SHP77 treated with DMSO at 0.1 percent for 48 hours (cell line): ENCODE data around the gene GRIK4.

Source experiments
- DNase-seq: peaks from one replicate; lab custom pipeline; 2025; lab: John Stamatoyannopoulos, UW

GRIK4 gene

GRCh38 chr11:120883404-120884080 is 372.0 kb downstream of the GRIK4 start:
- no peak for DNase-seq

GRCh38 chr11:120884154-120885020 is 372.8 kb downstream of the GRIK4 start:
- no peak for DNase-seq

GRCh38 chr11:120890609-120891320 is 379.2 kb downstream of the GRIK4 start:
- no peak for DNase-seq

GRCh38 chr11:120893440-120894201 is 382.1 kb downstream of the GRIK4 start:
- no peak for DNase-seq

GRCh38 chr11:120894202-120894985 is 382.8 kb downstream of the GRIK4 start:
- no peak for DNase-seq

- DNase-seq, result no peak
Observed at GRCh38 chr11:120896687-120897086, 385.1 kb downstream of the GRIK4 start.

- no peak for DNase-seq
Observed at GRCh38 chr11:120898568-120898967, 387.0 kb downstream of the GRIK4 start.

- no peak for DNase-seq
Observed at GRCh38 chr11:120899720-120900119, 388.2 kb downstream of the GRIK4 start.

GRCh38 chr11:120900643-120901042 is 389.1 kb downstream of the GRIK4 start:
- no peak for DNase-seq

GRCh38 chr11:120903686-120904085 is 392.1 kb downstream of the GRIK4 start:
- DNase-seq, result no peak

- DNase-seq, result no peak
Observed at GRCh38 chr11:120904116-120904515, 392.6 kb downstream of the GRIK4 start.

- DNase-seq, result no peak
Observed at GRCh38 chr11:120906766-120907165, 395.2 kb downstream of the GRIK4 start.

- DNase-seq, result no peak
Observed at GRCh38 chr11:120907971-120908370, 396.4 kb downstream of the GRIK4 start.

GRCh38 chr11:120908461-120909181 is 397.1 kb downstream of the GRIK4 start:
- DNase-seq, result no peak

- DNase-seq, result no peak
Observed at GRCh38 chr11:120909676-120910416, 398.3 kb downstream of the GRIK4 start.

GRCh38 chr11:120911943-120912342 is 400.4 kb downstream of the GRIK4 start:
- no peak for DNase-seq

GRCh38 chr11:120912504-120912903 is 401.0 kb downstream of the GRIK4 start:
- no peak for DNase-seq

- DNase-seq, result no peak
Observed at GRCh38 chr11:120912915-120913314, 401.4 kb downstream of the GRIK4 start.

- no peak for DNase-seq
Observed at GRCh38 chr11:120914021-120914420, 402.5 kb downstream of the GRIK4 start.

- no peak for DNase-seq
Observed at GRCh38 chr11:120914601-120915000, 403.1 kb downstream of the GRIK4 start.
